Measurements from ENCODE around the gene SNX7. TPM values are rescaled to one million over a fixed set of nuclear protein-coding genes. Genes with fewer than 3 reads are reported as not detected.

The SNX7 gene
- total and polyA plus RNA-seq, 2 donors (not counting 1 experiment from before 2014, with no cell fraction given) = 48.6 to 60.9 TPM

- Histone ChIP-seq H3K27me3 (ENCODE audit: control insufficient read depth, insufficient read depth, low read length) (no peaks in the 10 kb centered on the region), H3K9me3 (ENCODE audit: control insufficient read depth, insufficient read depth, low read depth, low read length) (no peaks in the 10 kb centered on the region), H3K27ac (ENCODE audit: insufficient read depth, low read length) (no peak overlapping the region), H3K36me3 (ENCODE audit: control insufficient read depth, insufficient read depth, low read length) (no peaks in the 10 kb centered on the region), H3K4me3 (replicated peaks in 1 of 4; ENCODE audit: control extremely low read depth in 1 of 4, insufficient read depth in 1 of 4, low read depth in 3 of 4, low read length in 4 of 4) (no peak overlapping the region), H2AFZ (ENCODE audit: low read length) (no peak overlapping the region), H3K79me2 (ENCODE audit: control insufficient read depth, insufficient read depth, low read length) (no peaks in the 10 kb centered on the region), H4K20me1 (ENCODE audit: control insufficient read depth, extremely low read depth, insufficient read depth, low read length) (peaks cover 1% of the 10 kb centered on the region), H3K4me2 (ENCODE audit: extremely low read depth, insufficient read depth, low read length) (no peak overlapping the region), H3K4me1 (ENCODE audit: control insufficient read depth, extremely low read depth, insufficient read depth, low read length) (no peaks in the 10 kb centered on the region), H3K9ac (ENCODE audit: insufficient read depth, low read length) (no peak overlapping the region)
- peak in 1 of 2 donors; percentile 8 for DNase-seq (ENCODE audit: low read depth in 2 of 2)
- TF ChIP-seq EZH2 (IDR thresholded peaks at IDR 0.05; ENCODE audit: low read length, missing control alignments) = no peak
- TF ChIP-seq, protein P1, sequence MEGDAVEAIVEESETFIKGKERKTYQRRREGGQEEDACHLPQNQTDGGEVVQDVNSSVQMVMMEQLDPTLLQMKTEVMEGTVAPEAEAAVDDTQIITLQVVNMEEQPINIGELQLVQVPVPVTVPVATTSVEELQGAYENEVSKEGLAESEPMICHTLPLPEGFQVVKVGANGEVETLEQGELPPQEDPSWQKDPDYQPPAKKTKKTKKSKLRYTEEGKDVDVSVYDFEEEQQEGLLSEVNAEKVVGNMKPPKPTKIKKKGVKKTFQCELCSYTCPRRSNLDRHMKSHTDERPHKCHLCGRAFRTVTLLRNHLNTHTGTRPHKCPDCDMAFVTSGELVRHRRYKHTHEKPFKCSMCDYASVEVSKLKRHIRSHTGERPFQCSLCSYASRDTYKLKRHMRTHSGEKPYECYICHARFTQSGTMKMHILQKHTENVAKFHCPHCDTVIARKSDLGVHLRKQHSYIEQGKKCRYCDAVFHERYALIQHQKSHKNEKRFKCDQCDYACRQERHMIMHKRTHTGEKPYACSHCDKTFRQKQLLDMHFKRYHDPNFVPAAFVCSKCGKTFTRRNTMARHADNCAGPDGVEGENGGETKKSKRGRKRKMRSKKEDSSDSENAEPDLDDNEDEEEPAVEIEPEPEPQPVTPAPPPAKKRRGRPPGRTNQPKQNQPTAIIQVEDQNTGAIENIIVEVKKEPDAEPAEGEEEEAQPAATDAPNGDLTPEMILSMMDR (conservative IDR thresholded peaks at IDR 0.05 in 1 of 2, IDR thresholded peaks at IDR 0.05 in 1 of 2; ENCODE audit: low read depth in 1 of 2, low read length in 2 of 2) = no peak
Observed at GRCh38 chr1:98733782-98734112, 72.2 kb downstream of the SNX7 start.

GRCh38 chr1:98735756-98736155 lies 74.2 kb downstream of the SNX7 start:
- no peaks in the 10 kb centered on the region for H3K9me3 ChIP-seq (ENCODE audit: control insufficient read depth, insufficient read depth, low read depth, low read length)
- H3K4me3 ChIP-seq (replicated peaks in 1 of 4; ENCODE audit: control extremely low read depth in 1 of 4, insufficient read depth in 1 of 4, low read depth in 3 of 4, low read length in 4 of 4) = no peak overlapping the region
- H3K79me2 ChIP-seq (ENCODE audit: control insufficient read depth, insufficient read depth, low read length) = no peaks in the 10 kb centered on the region
- no peak for DNase-seq (ENCODE audit: low read depth in 2 of 2)
- no peak overlapping the region for H2AFZ ChIP-seq (ENCODE audit: low read length)
- H3K4me2 ChIP-seq (ENCODE audit: extremely low read depth, insufficient read depth, low read length) = no peak overlapping the region
- TF ChIP-seq EZH2 (IDR thresholded peaks at IDR 0.05; ENCODE audit: low read length, missing control alignments) = no peak
- TF ChIP-seq, protein P1 (conservative IDR thresholded peaks at IDR 0.05 in 1 of 2, IDR thresholded peaks at IDR 0.05 in 1 of 2; ENCODE audit: low read depth in 1 of 2, low read length in 2 of 2) = no peak
- H3K36me3 ChIP-seq (ENCODE audit: control insufficient read depth, insufficient read depth, low read length) = no peaks in the 10 kb centered on the region
- no peaks in the 10 kb centered on the region for H3K4me1 ChIP-seq (ENCODE audit: control insufficient read depth, extremely low read depth, insufficient read depth, low read length)
- no peaks in the 10 kb centered on the region for H3K27me3 ChIP-seq (ENCODE audit: control insufficient read depth, insufficient read depth, low read length)
- H3K27ac ChIP-seq (ENCODE audit: insufficient read depth, low read length) = no peak overlapping the region
- no peak overlapping the region for H3K9ac ChIP-seq (ENCODE audit: insufficient read depth, low read length)
- peaks cover 1% of the 10 kb centered on the region for H4K20me1 ChIP-seq (ENCODE audit: control insufficient read depth, extremely low read depth, insufficient read depth, low read length)

- no peaks in the 10 kb centered on the region for H3K36me3 ChIP-seq (ENCODE audit: control insufficient read depth, insufficient read depth, low read length)
- no peaks in the 10 kb centered on the region for H4K20me1 ChIP-seq (ENCODE audit: control insufficient read depth, extremely low read depth, insufficient read depth, low read length)
- no peaks in the 10 kb centered on the region for H3K79me2 ChIP-seq (ENCODE audit: control insufficient read depth, insufficient read depth, low read length)
- no peak overlapping the region for H3K4me2 ChIP-seq (ENCODE audit: extremely low read depth, insufficient read depth, low read length)
- H3K9me3 ChIP-seq (ENCODE audit: control insufficient read depth, insufficient read depth, low read depth, low read length) = no peaks in the 10 kb centered on the region
- no peak for DNase-seq (ENCODE audit: low read depth in 2 of 2)
- TF ChIP-seq, protein P1 (conservative IDR thresholded peaks at IDR 0.05 in 1 of 2, IDR thresholded peaks at IDR 0.05 in 1 of 2; ENCODE audit: low read depth in 1 of 2, low read length in 2 of 2) = no peak
- TF ChIP-seq EZH2 (IDR thresholded peaks at IDR 0.05; ENCODE audit: low read length, missing control alignments) = no peak
- H3K4me3 ChIP-seq (replicated peaks in 1 of 4; ENCODE audit: control extremely low read depth in 1 of 4, insufficient read depth in 1 of 4, low read depth in 3 of 4, low read length in 4 of 4) = no peak overlapping the region
- no peak overlapping the region for H3K27ac ChIP-seq (ENCODE audit: insufficient read depth, low read length)
- H2AFZ ChIP-seq (ENCODE audit: low read length) = no peak overlapping the region
- no peak overlapping the region for H3K9ac ChIP-seq (ENCODE audit: insufficient read depth, low read length)
- H3K4me1 ChIP-seq (ENCODE audit: control insufficient read depth, extremely low read depth, insufficient read depth, low read length) = no peaks in the 10 kb centered on the region
- H3K27me3 ChIP-seq (ENCODE audit: control insufficient read depth, insufficient read depth, low read length) = no peaks in the 10 kb centered on the region
Observed at GRCh38 chr1:98737835-98738234, 76.3 kb downstream of the SNX7 start.
